PC-3 (cell line): ENCODE measurements around the gene SCAMP3.

Experiments
- CTCF ChIP-seq: fragments of 300-600 bp; sonication (generic); conservative IDR thresholded peaks from 2 replicates; pipeline ENCODE4 v1.5.1; 2017; ENCODE audit warnings: antibody characterized with exemption, low read depth, mild to moderate bottlenecking, low read length
- EZH2phosphoT487 ChIP-seq: fragments of 300-600 bp; sonication (generic); IDR thresholded peaks from 2 replicates; pipeline ENCODE4 v1.6.1; 2018; ENCODE audit warnings: mild to moderate bottlenecking, antibody characterized with exemption, low read length, borderline replicate concordance

GRCh38 chr1:155272466-155273342 lies 10.5 kb upstream of the SCAMP3 start:
- TF ChIP-seq CTCF (no peak), EZH2phosphoT487 (no peak)
